KOPT-K1 (cell line): Measurements from ENCODE around the gene ADAMTS9.

Experiments
- H3K27ac ChIP-seq: fragments of 200-600 bp; sonication (generic); 2 replicates; pipeline ENCODE4 v1.5.1; 2016; ENCODE audit warnings: antibody characterized with exemption, mild to moderate bottlenecking, low read depth, low read length; ENCODE audit not compliant: poor library complexity, severe bottlenecking
- H3K36me3 ChIP-seq: fragments of 200-600 bp; sonication (generic); 2 replicates; pipeline ENCODE4 v1.5.1; 2017; ENCODE audit warnings: antibody characterized with exemption, mild to moderate bottlenecking, low read length, moderate library complexity; ENCODE audit not compliant: insufficient read depth
- H3K9me3 ChIP-seq: fragments of 200-600 bp; sonication (generic); 2 replicates; pipeline ENCODE4 v1.5.1; 2017; ENCODE audit warnings: antibody characterized with exemption, low read length, mild to moderate bottlenecking; ENCODE audit not compliant: insufficient read depth, poor library complexity, severe bottlenecking

The ADAMTS9 gene

DNA sequence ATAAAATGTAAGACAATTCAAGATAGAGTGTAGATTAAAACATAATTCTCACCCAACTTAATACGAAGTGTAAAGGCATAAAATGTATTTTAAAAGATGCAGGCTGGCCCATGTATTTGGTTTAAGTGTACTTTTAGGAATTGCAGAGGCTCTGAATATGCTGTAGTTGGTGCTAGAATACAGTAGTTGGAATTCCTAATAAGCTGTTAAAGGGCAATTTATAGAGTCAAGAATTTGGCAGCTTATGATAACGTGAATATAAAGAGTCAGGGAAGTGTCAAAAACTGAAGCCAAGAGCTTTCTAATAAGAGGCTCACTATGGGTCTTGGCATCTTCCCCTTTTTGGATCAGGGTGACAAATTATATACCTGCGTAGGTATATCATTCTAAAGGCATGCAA, 36.5 kb downstream of the ADAMTS9 start:
- Histone ChIP-seq H3K9me3 (no peaks in the 10 kb centered on the region), H3K27ac (no peak overlapping the region), H3K36me3 (no peaks in the 10 kb centered on the region)

DNA sequence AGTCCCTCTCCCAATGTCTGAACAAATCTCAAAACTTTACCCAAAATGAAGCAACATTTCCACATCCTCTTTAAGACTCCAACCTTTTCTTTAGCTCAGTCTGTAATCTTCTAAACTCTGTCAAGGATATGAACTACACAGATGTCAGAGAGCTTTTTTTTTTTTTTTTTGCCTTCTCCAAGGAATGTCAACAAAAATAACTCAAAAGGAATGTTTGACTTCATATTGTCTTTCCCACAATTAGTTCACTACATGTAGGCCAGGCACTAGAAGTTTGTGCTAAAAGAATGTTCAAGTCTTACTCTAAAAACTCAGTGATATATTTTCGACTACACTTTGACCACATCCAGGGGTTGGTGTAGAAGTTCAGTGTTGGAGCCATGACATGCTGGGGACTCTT, 37.1 kb downstream of the ADAMTS9 start:
- Histone ChIP-seq H3K27ac (no peak overlapping the region), H3K36me3 (no peaks in the 10 kb centered on the region), H3K9me3 (no peaks in the 10 kb centered on the region)

DNA sequence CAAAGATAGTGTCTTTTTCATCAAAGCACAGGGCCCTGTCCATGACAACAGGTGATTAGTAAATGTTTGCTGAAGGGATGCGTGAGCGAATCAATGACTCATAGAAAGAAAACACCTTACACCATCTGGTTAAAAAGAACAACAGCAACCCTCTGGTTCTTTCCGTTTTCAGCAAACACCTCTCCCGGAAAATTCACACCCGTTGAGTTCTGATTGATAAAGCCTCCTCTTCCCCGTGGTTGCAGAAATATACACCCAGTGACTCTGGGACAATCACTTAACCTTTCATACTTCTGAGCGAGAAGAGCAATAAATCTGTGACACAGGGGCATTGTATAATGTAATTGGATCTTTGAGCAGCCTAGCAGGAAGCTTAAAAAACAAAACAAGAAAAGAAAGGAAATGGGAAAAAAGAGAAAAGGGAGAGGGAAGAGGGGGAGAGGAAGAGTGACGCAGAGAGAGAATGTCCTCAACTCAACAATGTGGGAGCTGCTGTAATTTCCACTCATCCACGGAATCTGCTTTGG, 37.6 kb downstream of the ADAMTS9 start:
- Histone ChIP-seq H3K27ac (no peak overlapping the region), H3K36me3 (no peaks in the 10 kb centered on the region), H3K9me3 (no peaks in the 10 kb centered on the region)

DNA sequence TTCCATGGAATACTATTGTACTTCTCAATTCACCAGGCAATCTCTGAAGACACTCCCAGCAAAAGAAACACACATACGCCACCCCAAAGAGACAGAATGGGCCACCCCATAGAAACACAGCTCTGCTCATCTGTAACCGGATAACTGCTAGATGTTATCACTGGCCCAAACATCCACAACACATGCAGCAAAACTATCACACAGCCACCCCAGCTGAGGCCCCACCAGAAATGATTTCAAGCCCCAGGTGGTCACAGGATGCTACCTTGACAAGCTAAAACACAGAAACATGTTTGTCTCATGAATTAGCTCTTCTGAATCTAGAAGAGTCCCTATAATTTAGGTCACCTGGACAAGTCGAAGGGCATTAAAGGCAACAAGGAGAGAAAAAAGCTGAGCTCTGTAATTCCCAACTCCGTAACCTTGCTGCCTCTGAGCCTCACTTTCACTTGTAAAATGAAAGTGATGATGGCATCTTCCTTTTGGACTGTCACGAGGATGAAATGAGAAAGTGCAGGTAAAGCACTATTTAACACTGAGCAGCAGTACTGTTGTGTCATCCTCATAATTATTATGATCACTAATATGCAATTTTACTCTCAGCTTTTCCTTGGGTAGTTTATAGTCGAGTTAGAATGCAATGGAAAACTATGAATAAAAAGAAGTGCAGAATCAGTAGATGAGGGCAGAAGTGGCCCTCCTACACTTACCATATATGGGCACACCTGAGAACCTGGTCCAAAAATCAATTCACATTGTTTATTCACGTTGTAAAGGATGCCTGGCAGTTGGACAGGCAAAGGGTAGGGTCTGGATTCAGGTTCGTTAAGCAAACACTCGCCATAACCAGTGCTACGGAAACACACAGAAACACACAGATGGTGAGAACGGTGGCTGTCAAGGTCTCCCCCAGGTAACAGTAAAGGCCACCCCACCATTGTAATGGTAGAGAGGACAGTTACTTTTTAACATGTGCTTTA, 38.6 kb downstream of the ADAMTS9 start:
- no peaks in the 10 kb centered on the region for H3K36me3 ChIP-seq
- no peaks in the 10 kb centered on the region for H3K9me3 ChIP-seq
- H3K27ac ChIP-seq = no peak overlapping the region

DNA sequence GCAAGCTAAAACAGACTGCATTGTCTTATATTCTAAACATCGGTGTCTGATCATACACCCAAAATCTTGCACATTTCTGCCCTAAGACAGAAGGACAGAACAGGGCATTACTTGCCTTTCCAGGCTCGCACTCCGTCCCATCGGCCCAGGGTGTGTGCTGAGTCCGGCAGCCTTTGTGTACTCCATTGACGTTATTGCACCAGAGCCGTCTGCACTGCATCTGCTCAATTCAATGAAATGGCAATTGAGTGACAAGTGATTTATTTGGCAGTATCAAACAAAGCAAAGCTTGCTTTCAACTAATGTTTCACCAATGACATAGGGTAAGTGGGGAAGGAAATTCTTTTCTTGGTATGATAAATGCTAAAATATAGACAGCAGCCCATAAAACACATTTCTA, 40.0 kb downstream of the ADAMTS9 start:
- H3K9me3 ChIP-seq = no peaks in the 10 kb centered on the region
- no peaks in the 10 kb centered on the region for H3K36me3 ChIP-seq
- no peak overlapping the region for H3K27ac ChIP-seq

DNA sequence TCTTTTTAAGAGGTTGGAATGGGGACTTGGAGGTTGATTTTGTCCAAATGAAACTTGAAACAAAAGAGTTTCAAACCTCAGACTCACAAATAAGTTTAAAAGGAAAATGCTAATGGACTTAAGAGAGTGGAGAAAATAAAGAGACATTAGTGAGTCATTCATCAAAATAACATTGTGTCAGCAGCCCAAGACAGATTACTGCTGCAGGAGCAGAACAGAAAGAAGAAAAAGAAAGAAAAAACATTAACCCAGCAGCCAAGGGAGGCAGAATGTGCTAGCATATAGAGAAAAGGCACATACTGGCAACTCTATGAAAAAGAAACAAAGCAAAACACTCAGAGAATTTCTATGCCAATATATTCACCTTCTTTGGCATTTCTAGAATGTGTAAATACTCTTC, 42.6 kb downstream of the ADAMTS9 start:
- Histone ChIP-seq H3K36me3 (no peaks in the 10 kb centered on the region), H3K27ac (no peak overlapping the region), H3K9me3 (no peaks in the 10 kb centered on the region)

DNA sequence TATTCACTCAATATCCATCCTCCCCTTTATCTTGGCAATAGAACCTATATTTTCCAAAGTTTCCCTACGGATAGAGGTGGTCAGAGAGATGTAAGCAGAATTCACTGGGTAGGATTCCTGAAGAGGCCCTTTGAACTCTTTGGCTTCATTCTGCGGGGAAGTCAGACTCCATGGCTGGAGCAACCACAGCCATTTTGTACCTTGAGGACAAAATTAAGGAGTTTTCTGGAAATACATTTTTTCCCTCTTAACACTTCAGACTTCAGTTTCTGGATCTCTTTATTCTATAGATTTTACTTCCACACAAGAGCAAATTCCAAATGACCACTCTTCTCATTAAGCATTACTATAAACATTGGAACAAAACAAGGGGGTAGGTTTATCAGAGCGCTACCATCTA, 43.3 kb downstream of the ADAMTS9 start:
- Histone ChIP-seq H3K27ac (no peak overlapping the region), H3K36me3 (no peaks in the 10 kb centered on the region)

DNA sequence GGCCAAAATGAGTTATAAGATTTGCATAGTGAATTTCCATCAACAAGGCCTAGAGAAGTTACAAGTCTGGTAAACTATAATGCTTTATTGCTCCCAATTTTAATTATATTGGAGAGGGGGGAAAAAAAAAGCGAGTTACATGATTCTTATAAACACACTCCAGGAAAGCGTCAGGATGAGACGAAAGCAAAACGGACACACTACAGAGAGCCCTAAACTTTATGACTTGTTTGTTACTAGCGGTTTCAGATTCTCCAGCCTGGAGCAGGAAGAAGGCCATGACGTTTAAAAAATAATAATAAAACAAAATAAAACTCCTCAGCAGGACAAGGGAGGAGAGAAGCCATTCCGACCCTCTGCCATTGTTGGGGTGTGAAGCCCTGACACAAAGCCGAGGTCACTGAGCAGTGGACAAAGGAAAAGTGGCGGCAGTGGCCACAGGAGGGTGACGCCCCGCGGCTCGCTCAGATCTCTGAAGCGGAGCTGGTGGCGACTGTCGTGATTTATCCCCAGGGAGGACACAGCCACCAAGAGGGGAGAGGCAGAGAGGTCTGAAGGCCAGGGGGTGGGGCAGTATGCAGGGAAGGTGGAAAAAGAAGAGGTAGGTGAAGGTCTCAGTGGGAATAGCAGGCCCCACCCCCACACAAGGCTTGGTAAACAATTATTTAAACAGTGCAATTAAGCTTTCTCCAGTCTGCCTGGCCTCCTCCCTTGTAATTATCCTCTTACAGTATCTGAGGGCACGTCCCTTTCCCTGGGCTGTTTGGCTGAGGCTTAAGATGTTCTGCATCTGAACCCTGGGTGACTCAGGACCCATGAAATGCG, 45.3 kb downstream of the ADAMTS9 start:
- Histone ChIP-seq H3K36me3 (no peaks in the 10 kb centered on the region), H3K27ac (no peak overlapping the region)

More for the DNA sequence above, 43.3 kb downstream of the ADAMTS9 start:
- no peaks in the 10 kb centered on the region for H3K9me3 ChIP-seq

DNA sequence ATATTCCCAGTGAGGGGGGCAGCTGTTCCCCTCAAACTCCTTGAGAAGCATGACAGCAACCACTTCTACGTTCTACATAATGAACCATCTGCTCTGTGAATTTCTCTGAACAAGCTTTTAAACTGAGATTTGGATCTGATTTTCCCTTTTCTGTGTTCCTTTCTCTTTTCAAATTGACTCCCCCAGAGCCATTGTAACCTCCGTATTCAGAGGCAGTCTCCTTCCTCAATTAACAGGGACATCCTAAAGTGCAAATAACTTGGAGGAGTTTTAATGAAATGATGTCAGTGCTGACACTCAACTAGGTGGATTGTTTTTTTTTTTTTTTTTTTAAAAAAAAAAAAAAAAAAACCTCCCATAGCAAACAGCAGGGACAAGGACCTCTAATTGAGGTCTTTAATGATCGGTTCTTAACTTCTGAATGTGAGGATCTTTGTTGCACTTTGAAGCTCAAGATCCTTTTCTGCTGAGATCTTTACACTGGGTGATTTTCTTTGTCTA, 48.8 kb downstream of the ADAMTS9 start:
- Histone ChIP-seq H3K36me3 (no peaks in the 10 kb centered on the region), H3K27ac (no peak overlapping the region), H3K9me3 (no peaks in the 10 kb centered on the region)

More for the DNA sequence above, 45.3 kb downstream of the ADAMTS9 start:
- no peaks in the 10 kb centered on the region for H3K9me3 ChIP-seq

DNA sequence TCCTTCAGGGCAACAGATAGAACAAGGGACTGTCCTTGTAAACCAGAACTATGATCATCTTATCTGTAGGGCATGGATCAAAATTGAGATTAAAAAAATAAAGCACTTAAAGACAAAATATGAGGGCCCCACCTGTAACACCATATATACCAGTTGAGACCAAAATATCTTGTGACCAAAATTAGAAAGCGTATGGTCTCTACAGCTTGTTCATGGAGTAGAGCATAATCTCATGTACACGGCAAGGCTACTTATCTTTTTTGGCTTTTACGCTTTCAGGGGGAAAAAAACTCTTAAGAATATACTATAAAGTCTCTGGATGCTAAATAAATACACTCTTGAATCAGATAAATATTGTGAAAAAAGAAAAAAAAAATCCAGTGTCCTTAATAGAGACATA, 49.3 kb downstream of the ADAMTS9 start:
- Histone ChIP-seq H3K36me3 (no peaks in the 10 kb centered on the region), H3K9me3 (no peaks in the 10 kb centered on the region), H3K27ac (no peak overlapping the region)

DNA sequence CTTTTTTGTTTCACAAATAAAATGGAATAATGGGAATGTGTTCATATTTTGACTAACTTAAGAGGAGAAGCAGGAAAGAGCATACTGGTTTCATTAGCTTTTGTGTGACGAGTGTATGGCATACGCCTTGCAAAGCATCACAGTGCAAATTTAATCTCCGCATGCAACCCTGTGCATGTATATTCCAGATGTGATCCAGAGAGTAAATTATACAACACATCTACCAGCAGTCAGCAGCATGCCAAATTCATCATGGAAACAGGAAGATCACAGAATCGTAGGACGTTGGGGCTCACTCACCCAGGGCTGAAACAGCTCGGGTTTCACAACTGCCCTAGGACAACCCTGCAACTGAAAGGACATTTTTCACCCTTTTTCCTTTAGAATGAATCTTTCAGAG, 53.4 kb downstream of the ADAMTS9 start:
- Histone ChIP-seq H3K36me3 (no peaks in the 10 kb centered on the region), H3K9me3 (no peaks in the 10 kb centered on the region), H3K27ac (no peak overlapping the region)

DNA sequence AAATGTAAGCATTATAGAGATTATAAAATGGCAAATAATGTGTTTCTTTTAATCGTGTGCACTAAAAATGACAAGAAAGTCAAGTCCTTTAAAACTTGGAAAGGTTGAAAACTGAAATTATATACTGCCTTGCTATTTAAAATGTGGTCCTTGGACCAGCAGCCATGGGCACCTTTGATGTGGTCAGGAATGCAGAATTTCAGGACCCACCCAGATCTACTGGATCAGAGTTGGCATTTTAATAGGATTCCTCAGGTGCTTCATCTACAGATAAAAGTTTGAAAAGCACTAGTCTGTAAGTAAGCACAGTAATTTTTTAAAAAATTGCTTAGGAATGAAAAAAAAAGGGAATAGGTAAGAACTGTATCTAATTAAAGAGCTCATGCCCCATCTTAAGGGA, 55.8 kb downstream of the ADAMTS9 start:
- no peaks in the 10 kb centered on the region for H3K9me3 ChIP-seq
- no peak overlapping the region for H3K27ac ChIP-seq
- no peaks in the 10 kb centered on the region for H3K36me3 ChIP-seq

DNA sequence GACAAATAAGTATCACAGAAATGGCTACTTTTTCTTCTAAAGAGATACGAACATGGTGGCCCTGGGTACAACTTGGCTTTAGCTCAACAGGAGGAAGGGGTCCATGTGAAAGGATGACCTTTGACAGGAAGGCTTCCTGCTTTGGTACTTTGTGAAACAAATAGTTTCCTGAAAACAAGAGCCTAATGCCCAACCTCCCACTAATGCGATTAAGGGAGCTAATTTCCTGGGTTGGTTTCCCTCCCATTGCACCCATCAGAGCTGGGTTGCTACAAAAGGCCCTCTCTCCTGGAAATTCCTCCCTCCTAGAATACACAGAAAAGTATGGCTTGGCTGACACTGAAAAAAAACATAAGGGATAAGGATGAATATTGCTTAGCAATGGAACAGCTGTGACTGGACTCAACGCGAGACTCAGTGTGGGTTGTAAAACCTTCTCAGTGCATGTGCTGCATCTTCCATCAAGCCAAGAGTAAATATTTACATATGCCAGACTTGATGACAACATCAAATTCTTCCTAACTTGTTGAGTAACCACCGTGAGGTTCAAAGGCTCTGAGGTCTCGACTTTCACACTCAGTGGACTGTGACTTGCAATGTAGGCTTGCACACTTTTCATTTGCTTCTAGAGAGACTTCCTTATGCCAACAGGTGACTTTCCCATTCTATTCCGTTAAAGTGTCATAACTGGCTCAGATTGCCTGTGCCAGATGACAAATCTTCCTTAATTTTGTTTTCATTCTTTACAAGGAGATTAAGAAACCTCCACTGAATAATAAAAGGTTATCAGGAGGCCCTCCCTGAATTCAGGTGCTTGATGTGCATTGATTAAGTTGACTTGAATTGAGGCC, 60.1 kb downstream of the ADAMTS9 start:
- H3K36me3 ChIP-seq = no peaks in the 10 kb centered on the region
- H3K27ac ChIP-seq = no peak overlapping the region
- no peaks in the 10 kb centered on the region for H3K9me3 ChIP-seq

DNA sequence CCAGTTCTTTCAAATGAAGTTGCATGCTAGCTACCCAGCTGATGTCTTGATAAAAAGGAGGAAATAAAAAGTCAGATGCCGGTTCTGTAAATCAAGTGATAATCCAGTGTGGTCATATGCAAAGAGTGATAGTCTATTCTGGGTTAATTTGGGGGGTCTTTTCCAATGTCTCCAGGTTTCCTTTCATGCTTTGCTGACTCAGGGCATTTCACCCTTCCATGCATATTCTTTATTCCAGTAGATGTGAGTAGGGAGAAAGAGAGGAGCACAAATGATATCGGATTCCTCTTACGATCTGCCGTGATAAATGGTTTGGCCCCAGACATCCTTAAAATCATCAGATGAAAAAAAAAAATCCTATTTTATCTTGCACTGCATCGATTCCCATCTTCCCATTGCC, 60.8 kb downstream of the ADAMTS9 start:
- Histone ChIP-seq H3K36me3 (no peaks in the 10 kb centered on the region), H3K27ac (no peak overlapping the region), H3K9me3 (no peaks in the 10 kb centered on the region)
